NCI-H146 treated with DMSO at 0.1 percent for 48 hours (cell line): ENCODE data around the gene GGT7.
"Not testable (repeated sequence)": the region's sequence is repeated elsewhere in the genome, so short reads cannot be mapped to it uniquely, and the experiment has no call there.

Experiments used
- DNase-seq: peaks from one replicate; lab custom pipeline; 2025; ENCODE audit not compliant: unreplicated experiment; lab: John Stamatoyannopoulos, UW

Gene GGT7

DNA sequence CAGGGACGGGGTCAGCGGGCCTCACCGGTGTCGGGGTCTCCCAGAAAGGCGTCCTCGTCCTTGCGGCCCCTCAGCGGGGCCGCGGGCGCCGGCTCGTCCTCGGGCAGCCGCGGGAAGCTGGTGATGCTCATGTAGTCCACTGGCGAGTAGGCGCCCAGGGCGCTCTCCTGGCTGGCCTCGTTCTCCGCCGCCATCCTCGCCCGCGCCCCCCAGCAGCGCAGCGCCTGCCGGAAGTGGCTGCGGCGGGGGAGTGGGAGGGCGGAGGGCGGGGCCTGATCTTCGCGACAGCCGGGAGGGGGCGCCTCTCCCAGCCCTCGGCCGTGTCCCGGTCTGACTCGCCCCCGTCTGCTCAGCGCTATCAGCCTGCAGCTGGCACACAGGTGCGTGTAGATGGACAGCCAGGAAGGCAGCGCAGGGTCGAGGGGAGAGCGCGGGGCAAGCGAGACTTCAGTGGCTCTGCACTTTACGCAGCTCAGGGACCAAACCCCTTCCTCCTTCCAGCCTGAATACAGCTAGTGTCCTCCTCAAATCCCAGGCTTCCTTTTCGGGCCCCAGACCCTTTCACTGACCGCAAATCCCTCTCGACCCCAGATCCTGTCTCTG is at the start of gene GGT7:
GGT7 (minus strand) TSS at position 235 of the 603 bp plus-strand sequence; CDS start at position 194, 41 bp downstream.
- DNase-seq, result peak; percentile 82

- DNase-seq, result no peak
Observed at GRCh38 chr20:34921436-34921835, 48.8 kb upstream of the GGT7 start.

- no peak for DNase-seq
Observed at GRCh38 chr20:34920055-34920454, 47.4 kb upstream of the GGT7 start.

DNA sequence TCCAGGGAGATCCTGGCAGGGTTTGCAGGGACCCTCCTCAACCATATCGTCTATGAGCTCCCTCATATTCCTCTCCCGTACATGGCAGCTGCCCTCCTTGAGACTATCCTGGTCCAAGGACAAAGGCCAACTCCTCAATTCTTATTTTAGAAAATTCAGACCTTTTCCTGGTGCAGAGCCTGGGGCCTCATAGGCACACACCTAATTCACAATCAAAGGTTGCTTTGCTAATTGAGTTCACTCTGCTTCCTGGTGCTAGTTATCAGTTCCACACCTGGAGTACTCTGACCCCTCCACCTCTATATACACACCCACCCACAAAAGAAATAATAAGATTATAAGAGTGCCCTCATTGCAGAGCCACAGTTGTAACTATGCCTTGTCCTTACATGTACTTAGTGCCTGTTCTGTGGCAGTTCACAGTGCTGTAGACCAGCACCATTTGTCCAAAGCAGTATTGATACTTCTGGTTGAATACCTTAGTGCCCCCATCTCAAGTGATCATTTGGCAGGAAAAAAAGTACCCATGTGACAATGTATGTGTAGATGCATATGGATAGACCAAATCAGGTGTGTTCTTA is 44.2 kb upstream of the GGT7 start:
- peak; percentile 23 for DNase-seq

DNA sequence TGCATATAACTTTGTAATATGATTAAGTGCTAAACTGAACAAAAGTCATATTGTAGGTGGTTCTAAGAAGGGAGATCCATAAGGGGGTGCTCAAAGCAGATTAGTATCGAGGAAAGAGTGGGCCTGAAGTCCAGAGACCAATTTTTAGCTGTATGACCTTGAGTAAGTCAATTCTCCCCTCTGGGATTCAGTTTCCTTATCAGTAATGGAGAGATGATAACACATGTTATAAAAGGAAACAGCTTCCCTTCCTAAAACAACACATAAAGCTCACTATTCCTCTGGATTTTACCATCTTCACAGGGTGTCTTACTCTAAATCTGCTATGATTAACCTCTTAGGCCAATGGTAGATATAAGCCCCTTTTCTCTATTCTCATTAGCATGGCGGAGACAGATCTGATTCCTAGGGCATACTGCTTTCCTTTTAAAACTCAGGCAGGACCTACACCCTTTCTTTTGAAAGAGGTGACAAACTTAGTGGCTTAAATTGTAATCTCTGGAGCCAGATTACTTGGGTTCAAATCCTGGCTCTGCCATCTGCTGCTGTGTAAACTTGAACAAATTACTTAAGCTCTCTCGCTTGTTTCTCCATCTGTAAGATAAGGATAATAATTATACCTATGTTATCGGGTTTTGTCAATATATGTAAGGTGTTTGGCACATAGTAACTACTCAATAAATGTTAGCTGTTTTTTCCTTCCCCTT is 43.2 kb upstream of the GGT7 start:
- DNase-seq, result no peak

GRCh38 chr20:34915131-34915530 is 42.5 kb upstream of the GGT7 start:
- no peak for DNase-seq

DNA sequence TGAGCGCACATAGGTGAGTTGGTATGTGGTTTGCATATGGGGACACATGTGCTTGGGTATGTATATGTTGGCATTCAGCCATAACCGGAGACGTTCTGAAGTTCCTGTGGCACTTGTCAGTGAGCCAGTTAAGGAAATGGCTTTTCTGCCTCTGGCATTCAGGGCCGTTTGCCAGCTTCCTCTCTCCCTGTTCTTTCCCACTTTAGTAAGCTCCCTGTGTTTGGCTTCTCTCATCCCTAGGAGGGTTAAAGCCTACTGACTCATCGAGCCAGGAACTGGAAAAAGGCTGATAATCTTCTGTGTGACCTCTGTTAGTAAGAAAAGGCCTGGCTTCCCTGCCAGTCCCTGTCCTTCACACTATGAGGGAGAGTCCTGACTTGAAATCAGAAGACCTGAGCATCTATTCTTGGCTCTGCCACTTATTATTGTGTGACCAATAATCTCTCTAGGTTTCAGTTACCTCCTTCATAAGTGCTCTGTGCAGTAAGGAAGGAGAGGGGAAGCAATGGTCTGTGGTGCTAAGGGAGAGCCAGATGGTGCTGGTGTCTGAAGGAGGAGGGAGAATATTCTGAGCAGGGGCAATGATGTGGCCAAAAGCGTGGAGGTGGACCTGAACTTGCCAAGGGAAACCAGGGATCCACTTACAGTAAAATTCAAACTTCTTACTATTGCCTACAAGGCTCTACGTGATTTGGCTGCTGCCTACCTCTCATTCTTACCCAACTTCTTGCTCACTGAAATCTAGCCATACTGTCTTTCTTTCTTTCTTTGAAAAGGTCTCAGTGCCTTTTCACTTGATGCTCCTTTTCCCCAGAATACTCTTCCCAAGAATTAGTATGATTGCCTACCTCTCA is 35.2 kb upstream of the GGT7 start:
- DNase-seq, result no peak

DNA sequence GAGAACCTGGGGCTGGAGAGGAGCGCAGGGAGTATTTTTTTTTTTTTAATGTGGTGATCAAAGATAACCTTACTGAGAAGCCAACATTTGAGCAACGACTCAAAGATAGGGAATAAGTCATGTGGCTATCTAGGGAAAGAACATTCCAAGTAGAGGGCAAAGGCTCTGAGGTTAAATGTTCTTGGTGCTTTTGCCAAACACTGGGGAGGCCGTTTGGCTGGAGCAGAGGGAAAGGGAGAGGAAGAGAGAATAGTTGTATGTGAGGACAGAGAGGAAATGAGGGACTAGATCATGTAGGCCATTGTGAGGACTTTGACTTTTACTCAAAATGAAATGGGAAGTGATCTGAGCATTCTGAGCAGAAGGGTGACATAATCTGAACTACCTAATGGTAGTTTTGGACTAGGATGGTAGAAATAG is 31.6 kb upstream of the GGT7 start:
- no peak for DNase-seq

- not testable (repeated sequence) for DNase-seq
Observed at GRCh38 chr20:34898731-34899130, 26.1 kb upstream of the GGT7 start.

- not testable (repeated sequence) for DNase-seq
Observed at GRCh38 chr20:34898129-34898528, 25.5 kb upstream of the GGT7 start.

- no peak for DNase-seq
Observed at GRCh38 chr20:34896086-34896621, 23.5 kb upstream of the GGT7 start.

DNA sequence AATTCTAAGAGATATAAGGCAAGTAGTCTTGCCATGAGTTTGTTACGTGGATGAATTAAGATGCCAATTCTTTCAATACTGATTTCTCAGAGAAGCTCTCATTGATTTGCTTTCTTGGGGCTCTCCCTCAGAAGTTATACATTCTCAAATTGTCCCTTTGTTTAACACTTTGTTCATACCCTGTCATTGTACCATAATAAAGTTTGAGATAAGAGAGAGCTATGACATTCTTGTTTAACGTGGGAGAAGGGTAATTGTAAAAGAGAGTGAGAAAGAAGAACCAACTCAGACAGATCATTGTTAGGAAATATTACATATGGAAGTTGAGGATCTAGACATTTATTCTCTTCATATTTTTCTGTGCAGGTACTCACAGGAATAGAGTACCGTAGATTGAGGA is 22.8 kb upstream of the GGT7 start:
- no peak for DNase-seq

- no peak for DNase-seq
Observed at GRCh38 chr20:34894723-34895122, 22.1 kb upstream of the GGT7 start.

DNA sequence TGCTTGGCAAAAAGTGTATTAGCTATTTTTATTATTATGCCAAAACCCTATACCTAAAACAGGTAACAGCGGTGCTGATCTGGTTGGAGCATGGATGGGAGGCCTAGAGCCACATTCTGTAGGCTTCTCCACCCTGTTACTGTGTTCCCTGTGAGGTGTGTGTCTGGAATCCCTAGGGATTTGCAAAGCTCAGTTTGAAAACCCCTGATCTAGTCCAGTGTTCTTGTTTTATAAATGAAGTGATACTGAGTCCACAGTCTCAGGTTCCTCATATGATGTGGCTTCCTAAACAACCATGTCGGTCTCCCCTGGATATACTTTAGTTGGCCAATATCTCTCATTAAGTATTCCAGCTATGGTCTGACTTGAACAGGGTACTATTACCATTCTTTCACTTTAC is 20.0 kb upstream of the GGT7 start:
- no peak for DNase-seq

- DNase-seq, result no peak
Observed at GRCh38 chr20:34891166-34892062, 18.8 kb upstream of the GGT7 start.

GRCh38 chr20:34888468-34888867 is 15.8 kb upstream of the GGT7 start:
- no peak for DNase-seq

DNA sequence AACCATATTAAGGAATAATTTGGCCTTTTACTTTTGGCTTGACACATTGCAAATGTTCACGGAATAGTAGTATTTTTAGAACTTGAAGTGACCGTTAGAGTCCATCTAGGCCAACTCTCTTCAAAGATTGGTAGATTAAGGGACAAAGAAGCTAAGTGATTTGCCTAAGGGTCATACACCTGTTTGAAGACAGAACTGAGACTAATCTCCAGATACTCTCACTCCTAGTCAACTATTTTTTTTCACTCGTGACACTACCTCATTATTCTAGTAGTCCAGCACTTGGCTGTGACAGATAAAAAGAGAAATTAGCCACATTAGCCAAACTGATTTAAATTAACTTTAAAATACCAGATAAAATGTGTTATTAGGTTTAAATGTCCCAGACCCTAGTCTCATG is 14.4 kb upstream of the GGT7 start:
- DNase-seq, result no peak

- DNase-seq, result no peak
Observed at GRCh38 chr20:34886122-34886521, 13.5 kb upstream of the GGT7 start.

DNA sequence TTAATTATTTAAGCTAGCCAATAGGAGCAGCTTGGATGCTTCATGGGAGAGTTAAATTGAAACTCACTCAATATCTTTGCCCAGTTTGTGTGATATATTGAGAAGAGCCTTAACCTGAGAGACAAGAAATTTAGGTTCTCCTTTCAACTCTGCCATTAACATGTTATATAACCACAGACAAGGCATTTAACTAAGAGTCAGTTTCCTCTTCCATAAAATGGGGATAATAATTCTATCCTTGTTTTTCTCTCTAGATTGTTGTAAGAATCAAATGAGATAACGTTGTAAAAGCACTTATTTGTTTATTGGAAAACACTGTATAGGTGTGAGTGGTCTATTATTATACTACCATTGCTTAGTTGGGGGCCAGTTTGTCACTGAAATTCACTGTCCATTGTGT is 11.6 kb upstream of the GGT7 start:
- DNase-seq, result no peak

GRCh38 chr20:34883809-34884208 is 11.2 kb upstream of the GGT7 start:
- no peak for DNase-seq
